Activated CD8-positive, alpha-beta T cell treated with anti-CD3 and anti-CD28 coated beads for 36 hours (primary cell): ENCODE data around the gene EZR. TPM values are rescaled to one million over a fixed set of nuclear protein-coding genes. Genes with fewer than 3 reads are reported as not detected.
A peak's percentile ranks its signal among the peaks of the same experiment; 100 is the strongest.

ENCODE experiments used
- ATAC-seq: fragments of 200-7000 bp; cut with Tn5 transposase; one replicate; pipeline ENCODE4 v1.10.0; 2021; ENCODE audit warnings: mild to moderate bottlenecking, moderate library complexity
- CTCF ChIA-PET: fragments of 350-600 bp; sonication (Branson Sonifier 250); formaldehyde crosslinking; loops from one replicate; lab custom pipeline; 2021; ENCODE audit warnings: antibody characterized with exemption; lab: Charles Lee
- POLR2A ChIA-PET: fragments of 350-600 bp; sonication (Branson Sonifier 250); formaldehyde crosslinking; loops from one replicate; lab custom pipeline; 2021; ENCODE audit warnings: antibody characterized with exemption; lab: Charles Lee
- DNase-seq: peaks from one replicate; pipeline ENCODE4 v3.0.0-alpha.2; 2020
- H3K27ac Mint-ChIP-seq: one replicate; pipeline ENCODE4 v1.8.0; 2021; ENCODE audit warnings: mild to moderate bottlenecking, mixed read lengths
- H3K27me3 Mint-ChIP-seq: one replicate; pipeline ENCODE4 v1.8.0; 2021; ENCODE audit warnings: mixed read lengths
- H3K36me3 Mint-ChIP-seq: one replicate; pipeline ENCODE4 v1.8.0; 2021; ENCODE audit warnings: low read depth, mixed read lengths
- H3K4me1 Mint-ChIP-seq: one replicate; pipeline ENCODE4 v1.8.0; 2021; ENCODE audit warnings: low read depth, mixed read lengths
- H3K4me3 Mint-ChIP-seq: one replicate; pipeline ENCODE4 v1.8.0; 2021; ENCODE audit warnings: mild to moderate bottlenecking, moderate library complexity, mixed read lengths
- H3K9me3 Mint-ChIP-seq: one replicate; pipeline ENCODE4 v1.8.0; 2021; ENCODE audit warnings: mixed read lengths
- intact Hi-C: fragments of 100-400 bp; cut with micrococcal nuclease; formaldehyde crosslinking; loops from one replicate; pipeline ENCODE4 v1.10.0; 2022
- total RNA-seq, 2 experiments: library from RNA; stranded (reverse); gene quantifications; one replicate each; pipeline ENCODE4 v1.2.3, GENCODE V29; 2021
- TF ChIP-seq, protein P1 (sequence below): fragments of 200-600 bp; IDR thresholded peaks from one replicate; pipeline ENCODE4 v1.8.0; 2022; ENCODE audit warnings: antibody characterized with exemption, mild to moderate bottlenecking

Gene EZR
- total RNA-seq, 2 experiments from 2014 or later: 199 to 206 TPM

DNA sequence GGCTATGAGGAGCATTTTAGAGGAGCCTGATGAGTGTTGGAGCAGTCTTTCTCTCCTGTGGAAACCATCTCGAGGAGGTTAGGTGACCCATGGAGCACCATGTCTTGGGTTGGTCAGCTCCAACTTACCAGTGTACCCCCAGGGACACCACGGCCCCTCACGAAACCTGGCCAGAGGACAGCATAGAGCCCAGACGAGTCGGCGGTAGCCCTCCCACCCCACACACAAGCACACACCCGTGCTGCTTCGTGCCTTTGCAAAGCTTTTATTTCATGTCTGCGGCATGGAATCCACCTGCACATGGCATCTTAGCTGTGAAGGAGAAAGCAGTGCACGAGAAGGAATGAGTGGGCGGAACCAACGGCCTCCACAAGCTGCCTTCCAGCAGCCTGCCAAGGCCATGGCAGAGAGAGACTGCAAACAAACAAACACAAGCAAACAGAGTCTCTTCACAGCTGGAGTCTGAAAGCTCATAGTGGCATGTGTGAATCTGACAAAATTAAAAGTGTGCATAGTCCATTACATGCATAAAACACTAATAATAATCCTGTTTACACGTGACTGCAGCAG, 53.6 kb downstream of the EZR start:
- CTCF ChIA-PET: interaction anchor here (0.8 to 1.5 kb wide), 3 partner anchors 13 to 61 kb away, joined by 3 to 4 read pairs (median 3); no protein-coding TSS in a partner anchor
- TF ChIP-seq, protein P1, sequence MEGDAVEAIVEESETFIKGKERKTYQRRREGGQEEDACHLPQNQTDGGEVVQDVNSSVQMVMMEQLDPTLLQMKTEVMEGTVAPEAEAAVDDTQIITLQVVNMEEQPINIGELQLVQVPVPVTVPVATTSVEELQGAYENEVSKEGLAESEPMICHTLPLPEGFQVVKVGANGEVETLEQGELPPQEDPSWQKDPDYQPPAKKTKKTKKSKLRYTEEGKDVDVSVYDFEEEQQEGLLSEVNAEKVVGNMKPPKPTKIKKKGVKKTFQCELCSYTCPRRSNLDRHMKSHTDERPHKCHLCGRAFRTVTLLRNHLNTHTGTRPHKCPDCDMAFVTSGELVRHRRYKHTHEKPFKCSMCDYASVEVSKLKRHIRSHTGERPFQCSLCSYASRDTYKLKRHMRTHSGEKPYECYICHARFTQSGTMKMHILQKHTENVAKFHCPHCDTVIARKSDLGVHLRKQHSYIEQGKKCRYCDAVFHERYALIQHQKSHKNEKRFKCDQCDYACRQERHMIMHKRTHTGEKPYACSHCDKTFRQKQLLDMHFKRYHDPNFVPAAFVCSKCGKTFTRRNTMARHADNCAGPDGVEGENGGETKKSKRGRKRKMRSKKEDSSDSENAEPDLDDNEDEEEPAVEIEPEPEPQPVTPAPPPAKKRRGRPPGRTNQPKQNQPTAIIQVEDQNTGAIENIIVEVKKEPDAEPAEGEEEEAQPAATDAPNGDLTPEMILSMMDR: no peak
- no peaks in the 10 kb centered on the region for H3K9me3 Mint-ChIP-seq
- H3K27ac Mint-ChIP-seq: peak overlapping the region; percentile 61
- H3K36me3 Mint-ChIP-seq: peaks cover 73% of the 10 kb centered on the region
- intact Hi-C loops: no loop called here
- POLR2A ChIA-PET: interaction anchor here (1.0 to 3.2 kb wide), 5 partner anchors 9 to 226 kb away, joined by 3 to 14 read pairs (median 4); no protein-coding TSS in a partner anchor
- peaks cover 15% of the 10 kb centered on the region for H3K4me1 Mint-ChIP-seq
- DNase-seq (no peak), ATAC-seq (no peak)
- no peak overlapping the region for H3K4me3 Mint-ChIP-seq
- H3K27me3 Mint-ChIP-seq: no peaks in the 10 kb centered on the region

DNA sequence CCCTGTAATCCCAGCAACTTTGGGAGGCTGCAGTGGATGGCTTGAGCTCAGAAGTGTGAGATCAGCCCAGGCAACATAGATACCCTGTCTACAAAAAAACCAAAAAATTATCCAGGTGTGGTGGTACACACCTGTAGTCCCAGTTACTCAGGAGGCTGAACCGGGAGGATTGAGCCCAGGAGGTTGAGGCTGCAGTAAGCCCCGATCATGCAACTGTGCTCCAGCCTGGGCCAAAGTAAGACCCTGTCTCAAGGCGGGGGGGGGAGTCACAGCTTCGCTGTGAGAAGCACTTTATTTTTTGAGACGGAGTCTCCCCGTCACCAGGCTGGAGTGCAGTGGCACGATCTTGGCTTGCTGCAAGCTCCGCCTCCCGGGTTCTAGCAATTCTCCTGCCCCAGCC, 54.2 kb downstream of the EZR start:
- intact Hi-C loops: no loop called here
- CTCF ChIA-PET: interaction anchor here (0.8 to 1.0 kb wide), 2 partner anchors 29 to 60 kb away, joined by 3 read pairs; no protein-coding TSS in a partner anchor
- Mint-ChIP-seq H3K27ac (peak overlapping the region; percentile 75), H3K4me3 (no peak overlapping the region), H3K9me3 (no peaks in the 10 kb centered on the region), H3K36me3 (peaks cover 67% of the 10 kb centered on the region), H3K4me1 (peaks cover 8% of the 10 kb centered on the region), H3K27me3 (no peaks in the 10 kb centered on the region)
- DNase-seq (no peak), ATAC-seq (no peak)
- TF ChIP-seq, protein P1: no peak
- POLR2A ChIA-PET: interaction anchor here (0.7 to 3.2 kb wide), 8 partner anchors 8 to 361 kb away, joined by 3 to 14 read pairs (median 4); no protein-coding TSS in a partner anchor

DNA sequence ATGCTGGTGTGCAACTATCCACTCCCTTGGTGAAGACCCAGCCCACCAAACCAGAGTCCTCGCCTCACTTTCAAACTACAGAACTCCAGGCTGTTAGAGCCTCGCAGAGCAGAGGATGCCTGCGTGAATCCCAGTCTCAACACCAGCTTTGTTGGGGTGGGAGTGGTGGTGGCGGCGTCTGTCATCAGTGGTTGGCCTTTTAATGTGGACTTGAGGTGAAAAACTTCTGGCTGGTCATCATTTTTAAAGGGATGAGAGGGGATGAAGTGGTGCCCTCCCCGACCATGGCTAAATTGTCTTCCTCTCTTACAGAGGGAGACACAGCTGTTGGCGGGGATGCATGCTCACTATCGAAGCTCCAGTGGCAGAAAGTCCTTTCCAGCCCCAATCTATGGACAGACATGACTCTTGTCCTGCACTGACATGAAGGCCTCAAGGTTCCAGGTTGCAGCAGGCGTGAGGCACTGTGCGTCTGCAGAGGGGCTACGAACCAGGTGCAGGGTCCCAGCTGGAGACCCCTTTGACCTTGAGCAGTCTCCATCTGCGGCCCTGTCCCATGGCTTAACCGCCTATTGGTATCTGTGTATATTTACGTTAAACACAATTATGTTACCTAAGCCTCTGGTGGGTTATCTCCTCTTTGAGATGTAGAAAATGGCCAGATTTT, 54.9 kb downstream of the EZR start:
- POLR2A ChIA-PET: interaction anchor here (0.7 to 3.2 kb wide), 8 partner anchors 8 to 362 kb away, joined by 3 to 14 read pairs (median 4); no protein-coding TSS in a partner anchor
- H3K27ac Mint-ChIP-seq: peak overlapping the region; percentile 75
- H3K36me3 Mint-ChIP-seq: peaks cover 64% of the 10 kb centered on the region

DNA sequence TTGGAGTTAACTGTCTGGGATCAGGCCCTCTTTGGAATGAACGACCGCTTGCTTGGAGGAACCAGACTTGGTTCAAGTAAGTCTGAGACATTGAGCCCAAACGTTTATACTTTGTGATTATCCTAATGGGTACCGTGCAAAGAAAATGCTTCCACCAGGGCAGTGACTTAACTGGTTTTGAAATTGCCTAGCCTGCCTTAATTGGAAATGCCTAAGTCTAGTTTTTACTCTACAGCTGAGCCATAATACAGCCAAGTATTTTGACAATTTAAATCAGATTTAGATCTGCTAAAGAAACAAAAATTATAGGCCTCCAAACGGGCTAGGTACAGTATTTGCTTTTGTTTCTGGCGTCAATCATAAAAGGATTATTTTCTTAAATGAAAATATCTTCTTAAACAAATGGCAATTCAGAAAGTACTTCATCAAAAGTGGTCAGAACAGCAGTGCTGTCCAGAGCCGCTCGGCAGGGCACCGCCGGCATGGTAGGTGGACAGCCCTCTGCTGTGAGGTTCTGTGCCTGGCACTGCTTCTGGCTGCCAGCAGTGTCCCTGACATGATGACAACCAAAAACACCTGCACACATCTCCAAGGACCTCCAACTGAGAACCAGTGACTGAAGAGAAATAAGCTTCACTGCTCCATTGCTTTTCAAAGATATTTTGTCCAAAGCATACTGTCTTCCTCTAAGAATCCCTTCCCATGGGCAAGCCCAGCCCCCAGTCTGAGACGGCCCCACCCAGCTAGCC, 55.6 kb downstream of the EZR start:
- ATAC-seq: no peak
- ChIA-PET POLR2A (interaction anchor here (0.8 to 3.2 kb wide), 9 partner anchors 9 to 62 kb away, joined by 3 to 14 read pairs (median 5); no protein-coding TSS in a partner anchor), CTCF (interaction anchor here (0.9 to 1.9 kb wide), 6 partner anchors 9 to 542 kb away, joined by 3 to 5 read pairs (median 4); no protein-coding TSS in a partner anchor)
- peak overlapping the region; percentile 75 for H3K27ac Mint-ChIP-seq
- TF ChIP-seq, protein P1: no peak
- no peak overlapping the region for H3K4me3 Mint-ChIP-seq
- no peaks in the 10 kb centered on the region for H3K27me3 Mint-ChIP-seq
- H3K9me3 Mint-ChIP-seq: no peaks in the 10 kb centered on the region
- intact Hi-C loops: no loop called here
- no peak for DNase-seq
- H3K4me1 Mint-ChIP-seq: peaks cover 6% of the 10 kb centered on the region
- H3K36me3 Mint-ChIP-seq: peaks cover 64% of the 10 kb centered on the region

More for the DNA sequence above, 54.9 kb downstream of the EZR start:
- TF ChIP-seq, protein P1: no peak
- CTCF ChIA-PET: interaction anchor here (1.2 kb wide), 1 partner anchor 8 kb away, joined by 4 read pairs; no protein-coding TSS in a partner anchor
- ATAC-seq (no peak), DNase-seq (no peak)
- Mint-ChIP-seq H3K4me1 (peaks cover 6% of the 10 kb centered on the region), H3K27me3 (no peaks in the 10 kb centered on the region), H3K4me3 (no peak overlapping the region), H3K9me3 (no peaks in the 10 kb centered on the region)
- intact Hi-C loops: no loop called here
